BJ (cell line): Measurements from ENCODE around the gene CARMIL1. TPM values are rescaled to one million over a fixed set of nuclear protein-coding genes. Genes with fewer than 3 reads are reported as not detected.

Experiments used
- CTCF ChIA-PET: fragments of 350-600 bp; formaldehyde crosslinking; extraction: SDS; loops from one replicate; lab custom pipeline; 2021; ENCODE audit warnings: antibody characterized with exemption, inconsistent platforms; lab: Yijun Ruan, JAX
- POLR2A ChIA-PET: fragments of 300-600 bp; sonication (Branson Sonifier 250); formaldehyde crosslinking; extraction: SDS; loops from one replicate; lab custom pipeline; 2021; ENCODE audit warnings: antibody characterized with exemption; lab: Charles Lee
- DNase-seq: peaks from one replicate; pipeline ENCODE4 v3.0.0-alpha.2; 2011; ENCODE audit warnings: low read depth
- H3K27me3 ChIP-seq: 2 replicates; pipeline ENCODE4 v1.6.0; 2011; ENCODE audit warnings: low read length; ENCODE audit not compliant: control insufficient read depth, insufficient read depth
- H3K36me3 ChIP-seq: 2 replicates; pipeline ENCODE4 v1.5.1; 2011; ENCODE audit warnings: low read length; ENCODE audit not compliant: control insufficient read depth, insufficient read depth
- H3K4me3 ChIP-seq: 2 replicates; pipeline ENCODE4 v1.5.1; 2011; ENCODE audit warnings: low read depth, mild to moderate bottlenecking, control low read depth, low read length
- CTCF ChIP-seq: IDR thresholded peaks from 2 replicates; pipeline ENCODE4 v1.5.1; 2011; ENCODE audit warnings: low read depth, mild to moderate bottlenecking, control low read depth, inconsistent platforms, low read length, moderate library complexity; ENCODE audit not compliant: insufficient read depth
- polyA plus RNA-seq: library from polyadenylated mRNA; depleted of rRNA; stranded (reverse); fragments of >200 nt; gene quantifications from 2 replicates; pipeline ENCODE4 v1.2.3, GENCODE V29; 2011

Gene CARMIL1
- polyA plus RNA-seq, 1 experiment: 3.7 TPM

GRCh38 chr6:25254671-25255070, 24.5 kb upstream of the CARMIL1 start:
- H3K4me3 ChIP-seq: no peak overlapping the region
- H3K27me3 ChIP-seq: no peaks in the 10 kb centered on the region
- no peak for DNase-seq
- CTCF ChIA-PET: interaction anchor here (1.4 to 2.5 kb wide), 2 partner anchors 8 to 11 kb away, joined by 4 to 10 read pairs; no protein-coding TSS in a partner anchor
- H3K36me3 ChIP-seq: no peaks in the 10 kb centered on the region
- TF ChIP-seq CTCF: no peak
- POLR2A ChIA-PET: no interaction called here

GRCh38 chr6:25257686-25258348, 21.4 kb upstream of the CARMIL1 start:
- no peaks in the 10 kb centered on the region for H3K36me3 ChIP-seq
- CTCF ChIA-PET: interaction anchor here (0.9 to 2.4 kb wide), 6 partner anchors 8 to 233 kb away, joined by 3 to 16 read pairs (median 5); partner anchors contain the start of gene CARMIL1

GRCh38 chr6:25259756-25260155, 19.4 kb upstream of the CARMIL1 start:
- CTCF ChIA-PET: interaction anchor here (0.6 kb wide), 1 partner anchor 231 kb away, joined by 3 read pairs; no protein-coding TSS in a partner anchor
- Histone ChIP-seq H3K36me3 (no peaks in the 10 kb centered on the region), H3K27me3 (no peaks in the 10 kb centered on the region), H3K4me3 (no peak overlapping the region)
- TF ChIP-seq CTCF: no peak
- DNase-seq: no peak
- POLR2A ChIA-PET: no interaction called here

More at GRCh38 chr6:25257686-25258348, 21.4 kb upstream of the CARMIL1 start:
- POLR2A ChIA-PET: no interaction called here
- no peaks in the 10 kb centered on the region for H3K27me3 ChIP-seq
- no peak overlapping the region for H3K4me3 ChIP-seq
- TF ChIP-seq CTCF: no peak
- no peak for DNase-seq

GRCh38 chr6:25263657-25264056, 15.5 kb upstream of the CARMIL1 start:
- CTCF ChIA-PET: interaction anchor here (0.8 to 4.1 kb wide), 7 partner anchors 14 to 244 kb away, joined by 3 to 43 read pairs (median 3); partner anchors contain the start of gene CARMIL1
- Histone ChIP-seq H3K36me3 (no peaks in the 10 kb centered on the region), H3K4me3 (no peak overlapping the region), H3K27me3 (no peaks in the 10 kb centered on the region)
- DNase-seq: peak; percentile 96
- TF ChIP-seq CTCF: no peak
- POLR2A ChIA-PET: interaction anchor here (0.6 kb wide), 1 partner anchor 17 kb away, joined by 3 read pairs; no protein-coding TSS in a partner anchor

- Histone ChIP-seq H3K4me3 (no peak overlapping the region), H3K36me3 (no peaks in the 10 kb centered on the region), H3K27me3 (no peaks in the 10 kb centered on the region)
- ChIA-PET CTCF (interaction anchor here (1.1 to 4.1 kb wide), 20 partner anchors 8 to 339 kb away, joined by 3 to 61 read pairs (median 4); partner anchors contain the start of gene CARMIL1), POLR2A (no interaction called here)
- no peak for TF ChIP-seq CTCF
- DNase-seq: no peak
Measured at GRCh38 chr6:25266456-25267100, 12.6 kb upstream of the CARMIL1 start.
